LNCAP (cell line): ENCODE results near the gene IFIT3.

Experiments used
- TF ChIP-seq, protein P1 (sequence below): fragments of 450-650 bp; IDR thresholded peaks from 2 replicates; pipeline ENCODE4 v1.5.1; 2017; ENCODE audit warnings: mild to moderate bottlenecking

The IFIT3 gene

DNA sequence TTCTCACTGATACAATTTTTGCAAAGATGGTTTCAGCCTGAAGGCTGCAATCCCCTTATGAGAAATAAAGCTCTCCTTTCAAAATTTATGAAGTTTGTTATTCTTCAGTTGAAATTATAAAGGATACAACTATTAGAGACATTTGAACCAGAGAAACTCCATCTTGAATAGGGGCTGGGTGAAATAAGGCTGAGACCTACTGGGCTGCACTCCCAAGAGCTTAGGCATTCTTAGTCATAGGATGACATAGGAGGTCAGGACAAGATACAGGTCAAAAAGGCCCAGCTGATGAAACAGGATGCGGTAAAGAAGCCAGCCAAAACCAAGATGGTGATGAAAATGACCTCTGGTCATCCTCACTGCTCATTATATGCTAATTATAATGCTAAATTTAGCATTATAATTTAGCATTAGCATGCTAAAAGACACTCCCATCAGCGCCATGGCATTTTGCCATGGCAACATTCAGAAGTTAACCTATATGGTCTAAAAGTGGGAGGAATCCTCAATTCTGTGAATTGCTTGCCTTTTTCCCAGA lies 27.7 kb downstream of the IFIT3 start:
- TF ChIP-seq, protein P1, sequence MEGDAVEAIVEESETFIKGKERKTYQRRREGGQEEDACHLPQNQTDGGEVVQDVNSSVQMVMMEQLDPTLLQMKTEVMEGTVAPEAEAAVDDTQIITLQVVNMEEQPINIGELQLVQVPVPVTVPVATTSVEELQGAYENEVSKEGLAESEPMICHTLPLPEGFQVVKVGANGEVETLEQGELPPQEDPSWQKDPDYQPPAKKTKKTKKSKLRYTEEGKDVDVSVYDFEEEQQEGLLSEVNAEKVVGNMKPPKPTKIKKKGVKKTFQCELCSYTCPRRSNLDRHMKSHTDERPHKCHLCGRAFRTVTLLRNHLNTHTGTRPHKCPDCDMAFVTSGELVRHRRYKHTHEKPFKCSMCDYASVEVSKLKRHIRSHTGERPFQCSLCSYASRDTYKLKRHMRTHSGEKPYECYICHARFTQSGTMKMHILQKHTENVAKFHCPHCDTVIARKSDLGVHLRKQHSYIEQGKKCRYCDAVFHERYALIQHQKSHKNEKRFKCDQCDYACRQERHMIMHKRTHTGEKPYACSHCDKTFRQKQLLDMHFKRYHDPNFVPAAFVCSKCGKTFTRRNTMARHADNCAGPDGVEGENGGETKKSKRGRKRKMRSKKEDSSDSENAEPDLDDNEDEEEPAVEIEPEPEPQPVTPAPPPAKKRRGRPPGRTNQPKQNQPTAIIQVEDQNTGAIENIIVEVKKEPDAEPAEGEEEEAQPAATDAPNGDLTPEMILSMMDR: no peak

DNA sequence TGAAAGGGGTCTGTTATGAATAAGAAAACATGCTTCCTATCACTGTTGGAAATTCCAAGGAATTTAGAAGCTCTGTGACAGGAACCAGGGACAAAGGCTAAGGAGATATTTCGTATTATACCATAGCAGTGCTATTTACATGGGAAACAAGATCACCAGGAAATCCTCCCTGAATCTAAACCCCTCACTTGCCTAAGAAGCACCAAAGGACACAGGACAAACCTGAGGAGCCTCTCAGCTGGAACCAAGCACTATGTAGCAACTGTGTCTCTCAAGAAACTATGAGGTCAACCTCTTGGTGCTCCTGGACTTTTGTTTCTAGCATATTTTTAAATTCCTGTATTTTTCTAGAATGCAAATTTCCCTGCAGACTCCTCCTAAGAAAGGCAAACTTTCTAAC lies 29.3 kb downstream of the IFIT3 start:
- TF ChIP-seq, protein P1: no peak

DNA sequence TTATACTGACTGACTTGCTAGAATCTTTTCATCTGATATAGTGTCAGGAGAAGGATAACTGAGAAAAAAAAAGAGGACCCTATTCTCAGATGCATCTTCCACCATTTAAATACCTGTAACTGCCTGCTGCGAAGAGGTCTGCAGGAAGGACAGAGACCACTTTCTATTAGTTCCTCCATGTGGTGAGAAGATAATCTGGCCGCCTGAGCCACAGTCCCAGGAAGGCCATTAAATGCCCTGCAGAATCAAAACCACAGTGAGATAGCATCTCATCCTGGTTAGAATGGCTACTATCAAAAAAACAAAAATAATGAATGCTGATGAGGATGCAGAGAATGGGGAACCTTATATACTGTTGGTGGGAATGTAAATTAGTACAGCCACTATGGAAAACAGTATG lies 30.2 kb downstream of the IFIT3 start:
- TF ChIP-seq, protein P1: no peak

DNA sequence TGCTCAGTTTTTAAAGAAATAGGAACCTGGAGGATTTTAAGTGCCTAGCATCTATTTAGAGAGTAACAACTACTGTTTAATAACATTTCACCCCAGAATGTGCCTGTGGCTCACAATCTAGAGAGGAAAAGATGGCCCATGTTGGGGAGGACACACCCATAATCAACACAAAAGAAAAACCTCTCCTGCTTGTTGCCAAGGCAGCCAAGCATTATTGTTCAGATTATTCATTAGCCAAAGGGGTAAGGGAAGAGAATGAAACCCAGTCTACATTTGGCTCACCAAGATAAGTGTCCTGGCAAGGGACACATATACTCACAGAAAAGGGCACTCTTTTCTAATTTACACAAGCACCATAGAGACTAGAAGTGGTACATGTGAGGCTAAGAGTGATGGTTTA lies 32.4 kb downstream of the IFIT3 start:
- TF ChIP-seq, protein P1: no peak

DNA sequence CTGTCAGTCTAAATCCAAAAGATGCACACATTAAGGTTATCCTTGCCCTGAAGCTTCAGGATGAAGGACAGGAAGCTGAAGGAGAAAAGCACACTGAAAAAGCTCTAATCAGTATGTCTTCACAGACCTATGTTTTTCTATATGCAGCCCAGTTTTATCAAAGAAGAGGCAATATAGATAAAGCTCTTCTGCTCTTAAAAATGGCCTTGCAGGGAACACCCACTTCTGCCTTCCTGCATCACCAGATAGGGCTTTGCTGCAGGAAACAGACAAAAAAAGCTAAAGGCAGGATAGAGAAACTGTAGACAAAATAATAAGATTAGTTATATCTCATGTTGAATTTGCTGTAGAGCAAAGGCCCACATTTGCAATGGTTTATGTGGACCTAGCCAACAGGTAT lies 35.1 kb downstream of the IFIT3 start:
- TF ChIP-seq, protein P1: no peak

DNA sequence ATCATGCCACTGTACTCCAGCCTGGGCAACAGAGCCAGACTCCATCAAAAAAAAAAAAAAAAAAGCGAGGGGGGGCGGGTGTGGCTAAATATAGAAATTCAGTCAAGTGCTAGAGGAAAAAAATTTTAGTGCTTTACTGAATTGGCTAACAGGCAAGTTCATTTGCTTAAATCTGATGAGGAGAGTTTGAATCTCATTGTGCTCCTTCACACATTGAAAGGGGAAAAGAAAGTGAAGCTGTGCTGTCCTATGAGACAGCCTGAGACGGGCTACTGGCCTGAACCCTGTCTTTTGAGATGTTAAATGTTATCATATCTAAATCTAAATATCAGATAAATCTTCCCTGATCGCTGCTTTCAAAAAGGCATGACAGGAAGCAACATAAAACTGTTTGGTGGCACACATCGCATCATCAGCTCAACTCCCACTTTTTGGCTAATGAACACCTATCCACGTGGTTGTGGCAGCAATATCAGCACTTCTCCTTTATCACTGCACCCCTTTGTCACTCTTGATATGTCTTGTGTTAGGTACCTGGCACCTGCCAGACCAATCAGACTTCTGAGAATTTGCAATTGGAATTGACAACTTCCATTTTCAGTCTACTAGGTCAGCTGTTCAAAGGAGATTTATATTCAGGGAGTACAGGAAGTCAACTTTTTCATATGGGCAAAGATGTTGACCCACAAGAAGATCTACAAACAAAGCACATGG lies 36.1 kb downstream of the IFIT3 start:
- TF ChIP-seq, protein P1: no peak

DNA sequence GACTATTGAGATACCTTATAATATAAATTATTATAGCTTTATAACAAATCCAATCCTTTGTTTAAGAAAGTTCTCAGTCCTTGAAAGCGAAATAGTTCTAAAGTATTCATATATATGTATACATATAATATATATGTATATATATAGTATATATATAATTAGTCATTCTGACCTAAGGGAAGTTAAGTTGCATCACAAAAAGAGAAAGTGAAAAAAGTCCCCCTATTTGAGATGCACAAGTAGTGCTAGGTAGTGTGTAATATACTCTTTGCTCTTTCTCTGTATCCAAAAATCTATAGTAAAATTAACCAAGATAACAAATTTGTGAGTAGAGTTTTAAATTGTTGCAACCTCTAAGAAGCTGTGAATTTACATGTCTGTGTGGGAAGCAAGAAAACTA lies 36.7 kb downstream of the IFIT3 start:
- TF ChIP-seq, protein P1: no peak
